ENCODE data around the gene TMUB1. TPM values are rescaled to one million over a fixed set of nuclear protein-coding genes. Genes with fewer than 3 reads are reported as not detected.

TMUB1 gene
- total and polyA plus RNA-seq, 2 experiments from 2014 or later = 45.0 to 83.1 TPM

GRCh38 chr7:151095828-151096475 lies 12.7 kb upstream of the TMUB1 start:
- H3K79me2 ChIP-seq = peaks cover 96% of the 10 kb centered on the region
- TF ChIP-seq EZH2phosphoT487 (IDR thresholded peaks at IDR 0.05; ENCODE audit: low read depth, severe bottlenecking, unreplicated experiment) (no peak), CTCF (IDR thresholded peaks at IDR 0.05; ENCODE audit: poor library complexity) (no peak), EZH2 (IDR thresholded peaks at IDR 0.05; ENCODE audit: borderline replicate concordance) (no peak)
- H3K4me2 ChIP-seq = no peak overlapping the region
- peaks cover 84% of the 10 kb centered on the region for H4K20me1 ChIP-seq (ENCODE audit: insufficient read depth, poor library complexity, severe bottlenecking)
- H3K27me3 ChIP-seq = no peaks in the 10 kb centered on the region
- H3K27ac ChIP-seq = no peak overlapping the region
- DNase-seq (ENCODE audit: low spot score) = no peak
- H3K9me3 ChIP-seq (ENCODE audit: low read depth) = no peaks in the 10 kb centered on the region
- no peaks in the 10 kb centered on the region for H3K9me2 ChIP-seq (replicated peaks; ENCODE audit: insufficient read depth)
- 90% methylated on average over 17 of the region's 17 CpGs for WGBS (ENCODE audit: low lambda C conversion rate, missing lambda C conversion rate)
- no peak overlapping the region for H3K4me3 ChIP-seq
- no peaks in the 10 kb centered on the region for H3K4me1 ChIP-seq (ENCODE audit: insufficient read depth)
- no peaks in the 10 kb centered on the region for H3K36me3 ChIP-seq (replicated peaks; ENCODE audit: insufficient read depth, low read depth)
- no peak overlapping the region for H2AFZ ChIP-seq

- H3K4me1 ChIP-seq (ENCODE audit: insufficient read depth) = peaks cover 2% of the 10 kb centered on the region
- peaks cover 83% of the 10 kb centered on the region for H4K20me1 ChIP-seq (ENCODE audit: insufficient read depth, poor library complexity, severe bottlenecking)
- H3K9me2 ChIP-seq (replicated peaks; ENCODE audit: insufficient read depth) = no peaks in the 10 kb centered on the region
- DNase-seq (ENCODE audit: low spot score) = no peak
- H3K27ac ChIP-seq = no peak overlapping the region
- no peak overlapping the region for H3K4me3 ChIP-seq
- TF ChIP-seq CTCF (IDR thresholded peaks at IDR 0.05; ENCODE audit: poor library complexity) (no peak), EZH2phosphoT487 (IDR thresholded peaks at IDR 0.05; ENCODE audit: low read depth, severe bottlenecking, unreplicated experiment) (no peak), EZH2 (IDR thresholded peaks at IDR 0.05; ENCODE audit: borderline replicate concordance) (no peak)
- 85% methylated on average over 10 of the region's 10 CpGs for WGBS (ENCODE audit: low lambda C conversion rate, missing lambda C conversion rate)
- no peaks in the 10 kb centered on the region for H3K9me3 ChIP-seq (ENCODE audit: low read depth)
- H3K36me3 ChIP-seq (replicated peaks; ENCODE audit: insufficient read depth, low read depth) = no peaks in the 10 kb centered on the region
- no peaks in the 10 kb centered on the region for H3K27me3 ChIP-seq
- H3K4me2 ChIP-seq = no peak overlapping the region
- H2AFZ ChIP-seq = no peak overlapping the region
- H3K79me2 ChIP-seq = peaks cover 96% of the 10 kb centered on the region
Observed at GRCh38 chr7:151095123-151095797, 12.0 kb upstream of the TMUB1 start.

GRCh38 chr7:151094675-151095074 lies 11.4 kb upstream of the TMUB1 start:
- Histone ChIP-seq H3K4me1 (ENCODE audit: insufficient read depth) (peaks cover 8% of the 10 kb centered on the region), H3K9me2 (replicated peaks; ENCODE audit: insufficient read depth) (no peaks in the 10 kb centered on the region), H3K27me3 (no peaks in the 10 kb centered on the region), H3K79me2 (peaks cover 96% of the 10 kb centered on the region), H4K20me1 (ENCODE audit: insufficient read depth, poor library complexity, severe bottlenecking) (peaks cover 83% of the 10 kb centered on the region), H2AFZ (no peak overlapping the region), H3K4me3 (no peak overlapping the region), H3K36me3 (replicated peaks; ENCODE audit: insufficient read depth, low read depth) (no peaks in the 10 kb centered on the region), H3K9me3 (ENCODE audit: low read depth) (no peaks in the 10 kb centered on the region), H3K27ac (no peak overlapping the region), H3K4me2 (no peak overlapping the region)
- DNase-seq (ENCODE audit: low spot score) = no peak
- WGBS (ENCODE audit: low lambda C conversion rate, missing lambda C conversion rate) = 91% methylated on average over 5 of the region's 5 CpGs
- TF ChIP-seq EZH2 (IDR thresholded peaks at IDR 0.05; ENCODE audit: borderline replicate concordance) = no peak
- no peak for TF ChIP-seq CTCF (IDR thresholded peaks at IDR 0.05; ENCODE audit: poor library complexity)
- TF ChIP-seq EZH2phosphoT487 (IDR thresholded peaks at IDR 0.05; ENCODE audit: low read depth, severe bottlenecking, unreplicated experiment) = no peak

All from hepatocyte (in vitro differentiated cells).